HepG2 (cell line): ENCODE measurements around the gene SLC35B2. TPM values are rescaled to one million over a fixed set of nuclear protein-coding genes. Genes with fewer than 3 reads are reported as not detected.

Experiments used
- ATAC-seq: fragments of 200-7000 bp; cut with Tn5 transposase; 3 replicates; pipeline ENCODE4 v1.9.1; 2020; ENCODE audit warnings: mild to moderate bottlenecking, moderate library complexity
- BruUV-seq: library from RNA; stranded (reverse); fragments of 400-500 nt; replicated peaks from 2 replicates; lab custom pipeline; 2021; lab: Mats Ljungman, UMichigan
- CTCF ChIA-PET: fragments of 300-600 bp; formaldehyde crosslinking; extraction: SDS; loops from one replicate; lab custom pipeline; 2021; ENCODE audit warnings: low total read pairs, inconsistent platforms, low intra/inter-chr PET ratio; lab: Yijun Ruan, JAX
- POLR2A ChIA-PET: fragments of 350-600 bp; sonication (Branson Sonifier 250); formaldehyde crosslinking; loops from one replicate; lab custom pipeline; 2020; ENCODE audit warnings: antibody characterized with exemption, inconsistent platforms; lab: Yijun Ruan, JAX
- DNase-seq: peaks from one replicate; pipeline ENCODE4 v3.0.0-alpha.2; 2015; ENCODE audit warnings: low spot score
- FAIRE-seq: peaks from 3 replicates; lab custom pipeline; 2011; peaks lifted over from hg19 to GRCh38; lab: Jason Lieb, UNC
- H2AFZ ChIP-seq: one replicate; pipeline ENCODE4 v1.6.1; 2011; ENCODE audit warnings: low read length, inconsistent platforms
- H3K27ac ChIP-seq: fragments of 300-600 bp; 3 replicates; pipeline ENCODE4 v1.8.0; 2011; ENCODE audit warnings: mixed run types, mild to moderate bottlenecking, mixed read lengths, low read length, inconsistent platforms; ENCODE audit not compliant: insufficient read depth; ENCODE audit errors: extremely low read length
- H3K27me3 ChIP-seq, 2 experiments: fragments of 200-600 bp in 1 of 2; 2 replicates in 1 of 2; 3 replicates in 1 of 2; pipeline versions ENCODE4 v1.6.0 to v1.8.0; 2011; ENCODE audit warnings: low read length in 2 of 2, mild to moderate bottlenecking in 2 of 2, moderate library complexity in 2 of 2, inconsistent platforms in 1 of 2; ENCODE audit not compliant: insufficient read depth in 2 of 2, control insufficient read depth in 1 of 2
- H3K36me3 ChIP-seq, 2 experiments: fragments of 200-600 bp in 1 of 2; replicated peaks in 1 of 2; 2 replicates in 1 of 2; 3 replicates in 1 of 2; pipeline versions ENCODE4 v1.5.1 to v1.8.0; 2011; ENCODE audit warnings: low read length in 2 of 2, inconsistent platforms in 1 of 2; ENCODE audit not compliant: insufficient read depth in 2 of 2, control insufficient read depth in 1 of 2
- H3K4me1 ChIP-seq: 2 replicates; pipeline ENCODE4 v1.5.1; 2012; ENCODE audit warnings: low read length, inconsistent platforms; ENCODE audit not compliant: insufficient read depth
- H3K4me2 ChIP-seq: 2 replicates; pipeline ENCODE4 v1.6.0; 2011; ENCODE audit warnings: low read depth, low read length, inconsistent platforms
- H3K4me3 ChIP-seq, 3 experiments: fragments of 200-600 bp in 1 of 3; sonication (generic), shearing (Covaris generic) in 1 of 3; replicated peaks in 1 of 3; 2 replicates each; pipeline ENCODE4 v1.5.1; 2011 to 2016; ENCODE audit warnings: low read length in 3 of 3, inconsistent platforms in 2 of 3, low read depth in 2 of 3, mild to moderate bottlenecking in 2 of 3, control low read depth in 1 of 3, mixed read lengths in 1 of 3; ENCODE audit not compliant: insufficient read depth in 1 of 3
- H3K79me2 ChIP-seq: one replicate; pipeline ENCODE4 v1.6.1; 2011; ENCODE audit warnings: low read length, inconsistent platforms; ENCODE audit not compliant: insufficient read depth
- H3K9ac ChIP-seq: 2 replicates; pipeline ENCODE4 v1.6.0; 2011; ENCODE audit warnings: mild to moderate bottlenecking, low read depth, low read length, inconsistent platforms; ENCODE audit not compliant: insufficient read depth
- H3K9me3 ChIP-seq: 2 replicates; pipeline ENCODE4 v1.5.1; 2012; ENCODE audit warnings: mild to moderate bottlenecking, low read length
- H4K20me1 ChIP-seq: 2 replicates; pipeline ENCODE4 v1.6.0; 2011; ENCODE audit warnings: inconsistent platforms, mild to moderate bottlenecking, low read length, moderate library complexity; ENCODE audit not compliant: insufficient read depth
- ATF7 ChIP-seq, 2 experiments: fragments of 450-650 bp in 1 of 2; sonication (generic) in 1 of 2; formaldehyde crosslinking in 1 of 2; IDR thresholded peaks; 2 replicates each; pipeline versions ENCODE4 v1.4.0 to v1.6.1; 2016 to 2020; ENCODE audit warnings: antibody characterized with exemption in 1 of 2, mild to moderate bottlenecking in 1 of 2, missing genetic modification reagents in 1 of 2
- DDIT3 ChIP-seq: sonication (generic); formaldehyde crosslinking; IDR thresholded peaks from 2 replicates; pipeline ENCODE4 v1.4.0; 2020; ENCODE audit warnings: mild to moderate bottlenecking, missing genetic modification reagents
- DMAP1 ChIP-seq: IDR thresholded peaks from 2 replicates; pipeline ENCODE4 v1.6.1; 2016
- ETV5 ChIP-seq: IDR thresholded peaks from 2 replicates; pipeline ENCODE4 v1.6.1; 2018; ENCODE audit warnings: missing biosample characterization, missing genetic modification reagents, inconsistent platforms, borderline replicate concordance
- GPBP1L1 ChIP-seq: sonication (generic); formaldehyde crosslinking; IDR thresholded peaks from 2 replicates; pipeline ENCODE4 v1.5.0; 2020; ENCODE audit warnings: mild to moderate bottlenecking, missing genetic modification reagents
- HDAC2 ChIP-seq: sonication (generic); formaldehyde crosslinking; IDR thresholded peaks from 2 replicates; pipeline ENCODE4 v1.4.0; 2020; ENCODE audit warnings: missing genetic modification reagents
- HHEX ChIP-seq: IDR thresholded peaks from 2 replicates; pipeline ENCODE4 v1.6.1; 2016; ENCODE audit warnings: control low read depth
- MED1 ChIP-seq: sonication (generic); formaldehyde crosslinking; IDR thresholded peaks from 2 replicates; pipeline ENCODE4 v1.4.0; 2020; ENCODE audit warnings: missing genetic modification reagents
- NR3C1 ChIP-seq: sonication (generic); formaldehyde crosslinking; IDR thresholded peaks from 2 replicates; pipeline ENCODE4 v1.4.0; 2020; ENCODE audit warnings: missing genetic modification reagents
- THAP11 ChIP-seq: IDR thresholded peaks from 2 replicates; pipeline ENCODE4 v1.6.1; 2016; ENCODE audit warnings: missing biosample characterization, missing genetic modification reagents
- TRAFD1 ChIP-seq: sonication (generic); formaldehyde crosslinking; IDR thresholded peaks from 2 replicates; pipeline ENCODE4 v1.5.1; 2020; ENCODE audit warnings: missing genetic modification reagents, mild to moderate bottlenecking, borderline replicate concordance
- ZBTB38 ChIP-seq: sonication (generic); formaldehyde crosslinking; IDR thresholded peaks from 2 replicates; pipeline ENCODE4 v1.5.1; 2020; ENCODE audit warnings: mild to moderate bottlenecking, missing genetic modification reagents
- ZNF224 ChIP-seq: sonication (generic); formaldehyde crosslinking; IDR thresholded peaks from 2 replicates; pipeline ENCODE4 v1.5.0; 2020; ENCODE audit warnings: mild to moderate bottlenecking, missing genetic modification reagents
- ZNF44 ChIP-seq: sonication (generic); formaldehyde crosslinking; IDR thresholded peaks from 2 replicates; pipeline ENCODE4 v1.5.1; 2020; ENCODE audit warnings: mild to moderate bottlenecking, missing genetic modification reagents
- ZNF546 ChIP-seq: sonication (generic); formaldehyde crosslinking; conservative IDR thresholded peaks from 2 replicates; pipeline ENCODE4 v1.8.1; 2023; ENCODE audit warnings: mild to moderate bottlenecking, missing genetic modification reagents
- ZNF616 ChIP-seq: sonication (generic); formaldehyde crosslinking; IDR thresholded peaks from 2 replicates; pipeline ENCODE4 v1.5.0; 2020; ENCODE audit warnings: low read depth, mild to moderate bottlenecking, missing genetic modification reagents
- WGBS: methylation state at CpG from one replicate; pipeline ENCODE4 v1.1.6; 2017; ENCODE audit warnings: low lambda C conversion rate; 5-methylcytosine and 5-hydroxymethylcytosine counted together
- in situ Hi-C: cut with HindIII; loops from 2 replicates; pipeline ENCODE4 v1.10.0; 2017; ENCODE audit warnings: low pct_unique_long_range_greater_than_20kb; ENCODE audit not compliant: extremely low pct_ligation_motif_present
- intact Hi-C: fragments of 100-400 bp; cut with micrococcal nuclease; formaldehyde crosslinking; loops from one replicate; pipeline ENCODE4 v1.10.0; 2022; ENCODE audit not compliant: unreplicated experiment
- polyA plus RNA-seq, 8 experiments: library from polyadenylated mRNA; depleted of rRNA in 3 of 8; stranded (reverse) in 7 of 8; unstranded in 1 of 8; fragments of >200 nt; fragmentation: Illumina TruSeq in 4 of 8; extraction: Trizol in 4 of 8; gene quantifications; 2 replicates each; pipeline versions ENCODE4 v1.2.1 to v1.2.3, GENCODE V29; 2011 to 2016; ENCODE audit warnings: low read depth in 4 of 8, missing spikeins in 1 of 8, mixed read lengths in 1 of 8; ENCODE audit not compliant: insufficient read depth in 1 of 8
- total RNA-seq, 5 experiments: library from RNA; depleted of rRNA; stranded (reverse); fragments of >200 nt; fragmentation: Illumina TruSeq; extraction: Trizol; gene quantifications; 2 replicates each; pipeline ENCODE4 v1.2.3, GENCODE V29; 2016; ENCODE audit warnings: low read depth in 1 of 5
- TF ChIP-seq, protein P1 (sequence below): sonication (generic); formaldehyde crosslinking; IDR thresholded peaks from 2 replicates; pipeline ENCODE4 v1.5.1; 2020; ENCODE audit warnings: mild to moderate bottlenecking, moderate library complexity, missing genetic modification reagents

SLC35B2 gene
- total and polyA plus RNA-seq, 2 of the 13 experiments (the other 11 are each of a cell fraction or from before 2014, with no cell fraction given) = 61.1 to 148 TPM

DNA sequence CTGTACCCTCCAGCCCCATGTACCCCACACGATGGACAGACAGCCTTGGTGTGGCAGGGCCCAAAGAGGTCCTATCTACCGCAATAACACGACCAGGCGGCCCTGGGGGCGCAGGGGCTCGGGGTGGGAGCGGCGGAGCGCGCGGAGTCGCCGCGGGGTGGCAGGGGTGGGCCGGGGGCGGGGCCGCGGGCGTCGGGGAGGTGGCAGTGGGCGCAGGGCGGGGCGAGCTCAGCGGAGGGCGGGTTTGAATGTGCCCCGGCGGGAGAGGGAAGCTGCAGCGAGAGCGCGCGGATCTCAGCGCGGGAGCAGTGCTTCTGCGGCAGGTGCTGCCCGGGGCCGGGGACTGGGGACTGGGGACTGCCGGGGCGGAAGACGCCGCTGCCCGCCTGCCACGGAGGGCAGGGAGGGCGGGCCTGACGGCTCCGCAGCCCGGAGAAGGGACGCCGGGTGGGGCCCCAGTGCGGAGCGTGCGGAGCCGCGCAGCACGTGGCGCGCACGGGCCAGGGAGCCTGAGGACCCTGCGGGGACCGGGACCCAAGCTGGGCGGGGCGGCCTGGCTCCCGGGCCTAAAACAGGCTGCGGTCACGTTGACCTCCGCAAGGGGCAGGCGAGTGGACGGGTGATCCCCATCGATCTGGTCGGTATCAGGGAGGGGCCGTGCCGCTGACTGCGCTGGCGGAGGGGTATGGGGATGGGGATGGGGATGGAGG lies 33.9 kb downstream of the SLC35B2 start, which contains the start of gene SLC29A1 (continued):
- no peak for TF ChIP-seq ZNF44
- TF ChIP-seq ZNF224 (CRISPR knock-in tag) = 0 out of 2 replicates have a peak, but pooled peaks have one; percentile 37
- no peak for TF ChIP-seq HHEX
- peak; percentile 88 for TF ChIP-seq ZNF546 (CRISPR knock-in tag)
- peak; percentile 93; the same call in 1 of the 2 replicates for TF ChIP-seq ZNF616
- no peak for TF ChIP-seq GPBP1L1 (CRISPR knock-in tag)
- peak; percentile 24; the same call in 1 of the 2 replicates for TF ChIP-seq ETV5
- TF ChIP-seq ATF7 (IDR thresholded peaks at IDR 0.05) = no peak
- no peak for TF ChIP-seq ATF7 (CRISPR knock-in tag; IDR thresholded peaks at IDR 0.05)
- no peak for TF ChIP-seq NR3C1 (CRISPR knock-in tag)

- ChIA-PET CTCF (interaction anchor here (1.3 to 3.2 kb wide), 2 partner anchors 11 to 16 kb away, joined by 4 to 18 read pairs; no protein-coding TSS in a partner anchor), POLR2A (interaction anchor here (0.7 to 4.4 kb wide), 11 partner anchors 12 to 66 kb away, joined by 3 to 61 read pairs (median 7); partner anchors contain the start of genes HSP90AB1 and SLC35B2)
- 48% methylated on average over 25 of the region's 26 CpGs for WGBS
- Histone ChIP-seq H3K9me3 (no peaks in the 10 kb centered on the region), H3K4me3 (peak overlapping the region; percentile 46 to 76 (median 54)), H2AFZ (no peak overlapping the region), H3K4me2 (peak overlapping the region; percentile 92), H3K27me3 (0 out of 5 replicates have a peak, but pooled peaks cover 0 to 1% of the 10 kb centered on the region in 2 experiments), H3K27ac (no peak overlapping the region), H4K20me1 (no peaks in the 10 kb centered on the region), H3K9ac (peak overlapping the region; percentile 34; the same call in 1 of the 2 replicates), H3K36me3 (no peaks in the 10 kb centered on the region), H3K79me2 (peaks cover 17% of the 10 kb centered on the region), H3K4me1 (peaks cover 80% of the 10 kb centered on the region)
- no peak for FAIRE-seq
- no peak for DNase-seq
- in situ Hi-C loops = loop anchor here (5.0 kb wide), 1 partner anchor 50 kb away; no protein-coding TSS in a partner anchor
- no TSS peak for BruUV-seq
- intact Hi-C loops = no loop called here
- ATAC-seq = no peak
- TF ChIP-seq ZBTB38 (CRISPR knock-in tag) (peak; percentile 75), DDIT3 (no peak), HDAC2 (CRISPR knock-in tag) (no peak), TRAFD1 (no peak), DMAP1 (CRISPR knock-in tag) (no peak), MED1 (CRISPR knock-in tag) (no peak), THAP11 (CRISPR knock-in tag) (no peak)
- TF ChIP-seq, protein P1, sequence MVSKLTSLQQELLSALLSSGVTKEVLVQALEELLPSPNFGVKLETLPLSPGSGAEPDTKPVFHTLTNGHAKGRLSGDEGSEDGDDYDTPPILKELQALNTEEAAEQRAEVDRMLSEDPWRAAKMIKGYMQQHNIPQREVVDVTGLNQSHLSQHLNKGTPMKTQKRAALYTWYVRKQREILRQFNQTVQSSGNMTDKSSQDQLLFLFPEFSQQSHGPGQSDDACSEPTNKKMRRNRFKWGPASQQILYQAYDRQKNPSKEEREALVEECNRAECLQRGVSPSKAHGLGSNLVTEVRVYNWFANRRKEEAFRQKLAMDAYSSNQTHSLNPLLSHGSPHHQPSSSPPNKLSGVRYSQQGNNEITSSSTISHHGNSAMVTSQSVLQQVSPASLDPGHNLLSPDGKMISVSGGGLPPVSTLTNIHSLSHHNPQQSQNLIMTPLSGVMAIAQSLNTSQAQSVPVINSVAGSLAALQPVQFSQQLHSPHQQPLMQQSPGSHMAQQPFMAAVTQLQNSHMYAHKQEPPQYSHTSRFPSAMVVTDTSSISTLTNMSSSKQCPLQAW (CRISPR knock-in tag) = peak; percentile 21; the same call in 1 of the 2 replicates
Measured at GRCh38 chr6:44222486-44223318, 34.6 kb downstream of the SLC35B2 start.
